CD4-positive, alpha-beta T cell treated with Interleukin-1 beta for 1 hour (primary cell): ENCODE measurements around the gene C10orf71.

Experiments
- DNase-seq, 2 donors: peaks; one replicate each; pipeline ENCODE4 v3.0.0-alpha.2; 2020 to 2022

The C10orf71 gene

DNA sequence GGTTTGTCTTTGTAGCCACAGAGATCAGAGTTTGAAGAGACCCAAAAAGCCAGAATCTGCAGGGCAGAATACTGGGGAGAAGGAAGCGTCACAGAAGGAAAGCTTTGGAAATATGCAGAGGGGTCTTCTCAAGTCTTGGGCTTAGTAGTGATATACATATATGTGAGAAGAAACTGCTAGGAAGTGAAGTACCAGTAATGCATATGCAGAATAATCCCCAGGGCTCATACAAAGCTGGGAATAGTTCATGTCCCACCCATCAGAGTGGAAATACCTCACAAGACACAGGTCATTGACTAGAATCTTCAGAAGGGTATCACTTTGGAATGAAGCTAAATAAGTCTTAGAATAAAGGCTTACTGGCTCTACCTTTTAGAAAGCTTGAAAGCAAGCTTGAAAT lies 39.6 kb downstream of the C10orf71 start:
- DNase-seq, result no peak

GRCh38 chr10:49344840-49345239 lies 45.9 kb downstream of the C10orf71 start:
- no peak for DNase-seq

- DNase-seq, result no peak
These were observed 48.4 kb downstream of the C10orf71 start for GRCh38 chr10:49347342-49347741.

GRCh38 chr10:49347827-49348226 lies 48.9 kb downstream of the C10orf71 start:
- no peak for DNase-seq

GRCh38 chr10:49348593-49348992 lies 49.6 kb downstream of the C10orf71 start:
- DNase-seq, result no peak

DNA sequence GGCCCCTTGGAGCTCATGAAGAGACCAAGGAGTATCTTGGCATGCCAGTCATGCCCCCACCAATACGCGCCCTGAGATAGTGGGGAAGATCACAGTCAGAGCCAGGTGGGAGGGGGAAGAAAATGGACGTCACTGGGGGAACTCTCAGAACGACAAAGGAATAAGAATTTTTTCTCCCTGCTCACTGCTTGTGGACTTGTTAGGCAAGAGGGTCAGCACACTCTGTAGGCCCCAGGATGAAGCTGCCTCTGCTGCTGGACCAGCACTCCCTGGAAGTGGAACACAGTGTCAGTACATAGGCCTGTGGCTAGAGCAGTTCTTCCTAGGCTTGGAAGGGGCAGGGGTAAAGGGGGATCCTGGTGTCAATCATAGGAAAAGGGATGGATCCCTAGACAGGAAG lies 50.4 kb downstream of the C10orf71 start:
- no peak for DNase-seq

DNA sequence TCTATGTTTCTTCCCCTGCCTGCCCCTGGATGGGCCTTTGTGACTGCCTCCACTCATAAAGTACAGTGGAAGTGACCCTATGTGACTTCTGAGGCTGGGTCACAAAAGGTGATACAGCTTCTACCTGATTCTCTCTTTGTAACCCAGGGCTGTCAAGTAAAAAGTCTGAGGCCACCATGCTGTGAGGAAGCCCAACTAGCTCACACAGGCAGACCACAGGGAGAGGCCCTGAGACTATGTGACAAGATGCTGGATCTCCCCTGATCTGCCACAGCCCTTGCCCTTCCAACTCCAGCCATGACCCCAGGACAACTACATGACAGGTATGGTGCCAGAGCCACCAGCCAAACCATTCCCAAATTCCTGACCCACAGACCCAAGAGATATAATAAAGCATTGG lies 51.2 kb downstream of the C10orf71 start:
- DNase-seq, result no peak

DNA sequence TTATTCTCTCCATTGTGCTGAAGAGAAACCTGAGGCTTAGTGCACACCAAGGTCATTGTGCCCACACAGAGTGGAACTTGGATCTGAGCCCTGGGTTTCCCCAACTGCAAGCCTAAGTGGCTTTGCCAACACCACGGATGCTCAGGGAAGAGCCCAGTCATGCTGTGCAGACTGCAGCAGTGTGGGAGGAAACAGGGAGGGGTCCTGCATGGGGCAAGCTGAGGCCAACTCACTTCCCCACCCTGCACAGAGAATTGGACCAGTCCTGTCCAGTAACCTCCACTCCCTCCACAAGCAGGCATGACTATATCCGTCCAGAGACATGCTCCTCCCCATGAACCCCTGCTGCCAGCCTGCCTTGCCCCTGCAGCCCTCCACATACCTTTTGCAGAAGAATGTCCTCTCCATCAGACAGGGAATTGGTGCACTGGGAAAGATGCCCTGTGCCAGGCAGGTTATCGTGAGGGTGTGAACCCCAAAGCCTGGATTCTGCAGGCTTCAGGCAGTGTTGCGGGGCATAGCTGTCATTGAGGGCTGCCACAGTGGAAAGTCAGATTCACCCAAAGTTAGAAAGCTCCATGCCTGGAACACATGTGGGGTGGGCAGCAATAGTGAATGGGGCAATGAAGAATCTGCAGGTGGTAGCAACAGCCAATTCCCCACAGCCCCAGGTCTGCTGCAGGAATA lies 52.0 kb downstream of the C10orf71 start:
- no peak for DNase-seq

GRCh38 chr10:49351669-49352068 lies 52.7 kb downstream of the C10orf71 start:
- DNase-seq, result no peak

DNA sequence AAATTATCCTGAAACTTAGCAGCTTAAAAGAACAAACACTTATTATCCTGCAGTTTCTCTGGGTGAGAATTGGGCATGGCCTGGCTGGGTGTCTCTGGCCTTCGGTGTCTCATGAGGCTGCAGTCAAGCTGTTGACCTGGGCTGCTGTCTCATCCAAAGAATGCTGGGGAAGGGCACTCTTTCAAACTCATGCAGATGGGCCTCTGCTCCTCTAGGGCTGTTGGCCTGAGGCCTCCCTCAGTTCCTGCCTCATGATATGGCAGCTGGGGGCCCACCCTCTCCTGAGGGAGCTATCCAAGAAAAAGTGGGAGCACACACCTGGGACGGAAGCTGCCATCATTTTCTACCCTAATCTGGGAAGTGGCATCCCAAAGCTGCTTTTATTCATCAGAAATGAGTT lies 53.4 kb downstream of the C10orf71 start:
- DNase-seq, result no peak

DNA sequence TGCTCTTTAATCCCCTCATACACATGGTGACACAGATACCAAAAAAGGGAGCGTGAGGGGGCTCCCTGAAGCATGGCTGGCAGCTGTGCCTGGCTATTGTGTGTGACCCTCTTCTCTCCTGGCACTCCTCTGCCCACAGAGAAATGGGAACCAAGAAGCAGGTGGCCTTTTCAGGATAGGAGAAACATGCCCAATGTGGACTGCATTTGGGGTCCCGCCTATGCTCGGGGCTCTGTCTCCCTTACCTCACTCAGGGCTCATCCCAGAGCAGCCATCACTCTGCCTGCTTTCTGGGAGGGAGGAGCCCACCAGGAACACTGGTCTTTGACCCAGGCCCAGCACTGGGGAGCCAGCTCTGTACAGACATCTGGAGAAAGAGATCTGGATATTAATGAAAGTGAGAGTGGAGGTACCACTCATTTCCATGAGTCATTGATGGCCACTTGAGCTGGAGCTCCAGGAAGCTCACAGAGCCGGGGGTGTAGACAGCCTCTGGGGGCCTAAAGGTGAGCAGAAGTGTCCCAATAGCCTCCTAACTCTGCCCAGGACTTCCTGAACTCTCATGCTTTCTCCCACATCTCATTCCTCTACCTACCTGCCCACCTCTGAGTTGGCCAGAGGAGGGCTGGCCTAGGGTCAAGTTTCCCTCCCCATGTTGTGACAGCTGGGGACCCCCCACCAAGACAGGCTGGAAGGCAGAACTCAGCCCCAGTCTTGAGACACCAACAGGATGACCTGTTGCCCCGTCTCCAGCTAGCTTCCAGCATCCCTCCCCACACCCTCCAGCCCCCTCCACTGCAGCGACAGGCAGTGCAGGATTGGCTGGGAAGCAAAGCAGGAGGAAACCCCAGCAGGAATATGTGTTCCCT lies 54.3 kb downstream of the C10orf71 start:
- DNase-seq, result no peak

- DNase-seq, result no peak
These were observed 55.1 kb downstream of the C10orf71 start for GRCh38 chr10:49353895-49354566.

- DNase-seq, result no peak
These were observed 55.6 kb downstream of the C10orf71 start for GRCh38 chr10:49354593-49354992.

DNA sequence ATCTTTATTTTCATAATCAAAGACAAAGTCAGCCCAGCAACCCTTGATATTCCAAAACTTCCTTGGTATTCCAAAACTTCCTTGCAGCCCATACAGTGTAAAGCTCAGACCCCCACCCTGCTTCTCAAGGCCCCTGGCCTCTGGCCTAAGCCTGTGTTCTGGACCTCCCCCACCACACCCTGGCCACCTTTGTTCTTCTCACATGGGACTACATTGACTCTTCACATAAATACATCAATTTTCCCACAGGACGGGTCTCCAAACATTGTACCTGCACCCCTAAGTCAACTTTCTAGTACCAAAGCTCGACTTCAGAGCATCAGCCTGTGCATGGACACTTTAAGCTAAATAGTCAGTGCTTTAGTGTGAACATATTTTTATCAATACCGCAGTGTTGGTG lies 56.3 kb downstream of the C10orf71 start:
- no peak for DNase-seq

GRCh38 chr10:49356181-49356580 lies 57.2 kb downstream of the C10orf71 start:
- DNase-seq, result no peak

GRCh38 chr10:49356944-49357343 lies 58.0 kb downstream of the C10orf71 start:
- DNase-seq, result no peak

DNA sequence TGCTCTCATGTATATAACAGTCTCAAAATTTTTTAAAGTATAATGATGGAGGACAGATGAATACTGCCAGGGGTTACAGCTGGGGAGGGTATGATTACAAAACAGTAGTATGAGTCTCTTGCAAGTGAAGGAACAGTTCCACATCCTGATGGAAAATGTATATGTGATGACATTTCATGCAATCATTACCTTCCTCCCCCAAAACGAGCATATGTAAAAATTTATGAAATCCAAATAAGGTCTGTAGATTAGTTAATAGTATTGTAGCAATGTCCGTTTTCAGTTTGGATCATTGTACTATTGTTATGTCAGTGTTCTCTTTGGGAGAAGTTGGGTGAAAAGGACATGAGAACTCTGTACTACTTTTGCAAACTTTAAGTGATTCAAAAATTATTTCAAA lies 58.9 kb downstream of the C10orf71 start:
- no peak for DNase-seq

- DNase-seq, result no peak
These were observed 60.6 kb downstream of the C10orf71 start for GRCh38 chr10:49359349-49360270.

DNA sequence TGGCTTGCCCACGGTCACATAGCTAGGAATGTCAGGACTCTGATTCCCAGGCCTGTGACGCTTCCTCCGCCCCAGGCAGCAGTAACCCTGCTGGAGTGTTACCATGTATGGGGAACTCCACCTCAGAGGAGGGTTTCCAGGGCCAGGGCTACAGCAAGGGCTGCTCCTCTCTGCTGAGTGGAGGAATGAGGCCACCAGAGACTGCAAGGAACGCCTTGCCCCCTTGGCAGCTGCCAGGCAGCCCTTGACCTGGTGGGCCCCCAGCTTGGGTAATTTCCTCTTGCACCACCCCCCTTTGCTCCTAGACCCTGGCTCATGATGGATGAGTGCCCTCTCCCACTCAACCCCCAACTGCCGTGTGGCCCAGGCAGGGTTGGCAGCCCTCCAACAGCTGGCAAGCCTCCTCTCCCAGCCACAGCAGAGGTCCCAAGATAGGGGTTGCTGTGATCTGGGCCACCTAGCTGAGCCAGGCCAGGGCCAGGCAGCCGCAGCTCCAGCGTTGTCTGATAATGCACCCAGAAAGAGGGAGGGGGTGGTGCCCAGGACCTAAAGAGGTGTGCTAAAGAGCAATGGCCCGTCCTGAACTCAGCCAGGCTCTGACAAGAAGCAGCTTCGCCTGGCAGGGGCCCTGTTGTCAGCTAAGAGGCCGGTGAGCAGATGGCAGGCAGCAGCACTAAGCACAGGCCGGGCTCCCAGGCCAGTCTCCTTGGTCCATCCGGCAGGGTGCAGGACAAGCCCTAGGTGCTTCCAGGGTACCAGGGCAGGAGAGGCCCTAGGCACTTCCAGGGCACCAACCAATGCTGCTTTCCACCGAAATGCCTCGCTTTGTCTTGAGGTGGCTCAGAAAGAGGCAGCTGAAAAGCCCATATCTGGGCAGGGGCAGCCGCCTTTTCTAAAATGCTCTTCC lies 61.6 kb downstream of the C10orf71 start:
- no peak for DNase-seq

DNA sequence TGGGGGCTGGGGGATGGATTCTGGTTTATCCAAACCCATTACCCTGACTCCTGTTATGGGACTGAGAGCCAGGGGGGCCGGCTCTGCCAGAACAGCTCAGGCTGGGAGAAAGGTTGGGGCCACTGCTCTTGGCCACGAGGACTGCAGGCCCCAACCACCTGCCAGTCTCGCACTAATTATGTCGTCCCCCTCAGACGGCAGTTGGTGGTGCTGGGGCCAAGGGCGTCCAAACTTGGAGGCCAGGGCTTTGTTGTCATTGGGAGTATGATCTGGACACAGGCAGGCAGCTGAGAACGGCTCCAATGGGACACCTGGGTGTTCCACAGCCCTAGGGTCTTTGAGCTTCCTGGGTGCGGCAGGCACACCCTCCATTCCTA lies 62.2 kb downstream of the C10orf71 start:
- DNase-seq, result no peak

DNA sequence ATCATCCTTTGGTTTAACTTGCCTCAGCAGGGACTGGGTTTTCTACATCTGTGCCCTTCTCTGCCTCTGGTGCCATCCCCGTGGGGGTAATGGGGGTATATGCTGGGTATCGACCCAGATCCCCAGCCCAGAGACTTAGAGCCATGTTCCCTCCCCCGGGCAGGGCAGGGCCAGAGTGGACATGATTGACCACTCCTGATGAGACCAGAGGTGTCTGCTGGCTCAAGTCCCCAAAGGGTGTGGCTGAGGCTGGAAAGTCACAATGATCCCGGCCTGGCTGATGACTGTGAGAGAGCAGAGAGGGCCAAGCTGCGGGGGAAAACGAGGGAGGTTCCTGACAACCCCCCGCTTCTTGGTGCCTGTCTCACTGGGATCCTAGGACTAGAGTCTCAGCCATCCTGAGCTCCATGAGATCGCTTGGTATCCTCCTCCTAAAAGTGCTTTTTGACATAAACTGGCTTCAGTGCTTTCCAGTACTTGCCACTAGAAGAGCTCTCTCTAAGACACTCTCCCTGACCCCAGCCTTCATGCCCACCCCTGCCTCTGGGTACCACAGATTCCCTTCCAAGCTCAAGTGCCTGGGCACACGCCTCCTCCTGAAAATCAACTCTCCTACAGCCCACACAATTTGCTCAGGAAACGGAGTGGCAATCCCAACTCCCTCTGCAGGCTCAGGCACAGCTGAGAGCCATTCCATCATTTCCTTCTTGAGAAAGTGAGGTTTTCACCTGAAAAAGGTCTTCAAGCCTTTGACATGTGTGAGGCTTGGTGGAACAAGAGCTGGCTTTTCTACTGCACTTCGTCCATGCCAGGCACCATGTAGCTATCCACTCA lies 63.0 kb downstream of the C10orf71 start:
- no peak for DNase-seq
